GM19238 (cell line): ENCODE measurements around the gene CERKL.

ENCODE experiments used
- DNase-seq: peaks from one replicate; pipeline ENCODE4 v3.0.0; 2011; ENCODE audit warnings: low spot score; ENCODE audit not compliant: insufficient read length

CERKL gene

GRCh38 chr2:181628590-181629585 is 28.0 kb downstream of the CERKL start:
- no peak for DNase-seq

DNA sequence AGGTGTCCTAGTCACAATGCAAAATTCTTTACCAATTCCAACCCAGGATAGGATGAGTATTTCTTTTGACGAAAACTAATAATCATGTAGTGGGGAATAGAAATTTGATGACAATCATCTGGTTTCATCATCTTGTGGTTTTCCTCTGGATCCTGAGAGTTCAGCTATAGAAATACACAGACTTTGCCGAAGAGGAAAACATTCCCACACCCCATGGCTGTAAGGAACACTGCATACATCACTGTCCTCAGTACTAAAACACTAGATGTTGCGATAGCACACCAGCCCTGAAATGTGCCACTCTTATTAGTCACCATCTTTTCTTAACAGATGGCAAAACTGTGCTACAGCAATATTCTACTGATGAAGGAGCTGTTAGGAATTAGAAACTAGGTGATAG is 29.4 kb downstream of the CERKL start:
- DNase-seq, result no peak

DNA sequence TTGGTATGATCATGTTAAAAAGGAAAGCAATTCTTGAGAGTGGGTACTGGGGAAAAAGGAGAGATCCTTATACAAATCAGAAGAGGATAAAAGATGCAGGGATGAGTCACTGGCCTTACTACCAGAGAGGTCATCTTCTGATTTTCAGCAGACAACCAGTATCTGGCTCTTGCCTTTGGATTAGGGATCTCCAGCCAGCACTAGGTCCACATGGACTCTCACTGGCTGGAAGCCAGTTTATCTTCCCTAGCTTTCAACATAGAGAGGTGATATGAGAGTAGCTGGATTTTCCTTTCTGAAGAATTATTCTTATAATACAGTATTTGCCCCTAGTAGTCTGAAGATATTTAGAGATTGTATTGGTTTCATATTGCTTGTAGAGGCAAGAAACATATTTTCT is 30.2 kb downstream of the CERKL start:
- DNase-seq, result no peak

DNA sequence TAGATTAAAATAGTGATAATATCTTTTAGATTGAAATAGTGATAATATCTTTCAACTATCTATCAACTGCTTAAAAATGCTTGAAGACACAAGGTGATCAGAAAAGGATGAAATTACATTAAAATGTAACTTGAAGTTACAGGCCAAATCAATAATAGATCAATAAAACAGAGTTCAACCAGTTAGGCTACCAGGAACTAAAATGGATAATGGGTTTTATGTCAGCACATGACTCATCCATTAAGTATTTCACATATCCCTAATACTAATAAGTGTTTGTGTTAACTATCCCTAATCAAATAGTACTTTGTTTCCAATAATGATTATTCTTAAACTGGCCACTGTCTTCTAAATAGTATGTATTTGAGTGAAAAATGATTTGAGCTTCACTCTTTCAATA is 33.7 kb downstream of the CERKL start:
- DNase-seq, result no peak

GRCh38 chr2:181621779-181622490 is 35.0 kb downstream of the CERKL start:
- no peak for DNase-seq

GRCh38 chr2:181619516-181619915 is 37.4 kb downstream of the CERKL start:
- no peak for DNase-seq

DNA sequence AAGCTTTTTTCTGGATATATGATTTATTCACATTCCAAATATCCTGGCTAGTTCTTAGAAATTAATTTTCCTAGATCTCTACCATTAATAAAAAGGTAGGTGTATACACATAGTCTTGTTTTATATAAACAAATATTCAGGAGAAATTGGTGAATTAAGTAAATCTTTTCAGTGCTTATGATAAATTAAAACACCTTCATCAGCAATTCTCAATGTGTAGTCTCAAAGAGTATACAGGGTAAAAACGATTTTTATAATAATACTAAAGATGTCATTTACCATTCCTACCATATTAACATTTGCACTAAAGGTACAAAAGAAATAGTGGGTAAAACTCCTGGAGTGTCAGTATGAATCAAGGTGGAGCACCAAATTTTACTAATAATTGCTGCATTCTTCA is 40.2 kb downstream of the CERKL start:
- DNase-seq, result no peak

DNA sequence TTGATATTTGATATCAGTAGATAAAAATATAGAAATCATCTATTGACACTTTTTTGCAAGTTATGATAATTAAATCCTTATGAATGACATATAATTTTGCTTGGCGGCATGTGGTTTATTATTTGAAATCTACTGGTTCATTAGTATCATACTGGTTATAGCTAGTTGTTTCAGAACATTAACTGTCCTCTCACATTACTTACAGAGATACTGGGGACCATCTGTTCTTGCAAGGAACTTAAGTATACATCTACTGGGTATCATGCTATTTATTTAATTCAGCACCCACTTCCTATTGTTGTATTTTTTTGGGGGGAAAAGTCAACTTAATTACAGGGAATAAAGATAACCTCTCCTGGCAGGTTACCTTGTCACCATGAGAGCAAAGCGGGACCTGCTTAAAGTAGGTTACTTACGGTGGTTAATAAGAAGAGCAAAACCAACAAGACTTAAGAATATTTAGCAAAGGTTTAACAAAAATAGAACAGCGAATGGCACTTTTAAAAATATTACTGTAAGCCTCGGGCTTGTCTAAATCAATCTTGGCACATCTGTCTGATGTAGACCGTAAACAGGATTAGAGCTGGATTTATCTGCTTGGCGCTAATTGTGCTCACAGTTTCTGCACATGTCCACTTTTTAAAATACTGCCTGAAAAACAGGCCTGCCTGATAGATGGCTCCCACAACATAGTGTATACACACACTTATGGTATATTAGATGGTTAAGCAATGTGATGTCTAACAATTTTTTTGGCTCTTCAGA is 41.8 kb downstream of the CERKL start:
- DNase-seq, result no peak

- DNase-seq, result no peak
These were observed 43.7 kb downstream of the CERKL start for GRCh38 chr2:181613241-181613640.

- DNase-seq, result no peak
These were observed 49.0 kb downstream of the CERKL start for GRCh38 chr2:181607629-181608590.

GRCh38 chr2:181605889-181606837 is 50.7 kb downstream of the CERKL start:
- DNase-seq, result no peak

GRCh38 chr2:181602017-181602416 is 54.9 kb downstream of the CERKL start:
- DNase-seq, result no peak

GRCh38 chr2:181596556-181596955 is 60.3 kb downstream of the CERKL start:
- DNase-seq, result no peak

DNA sequence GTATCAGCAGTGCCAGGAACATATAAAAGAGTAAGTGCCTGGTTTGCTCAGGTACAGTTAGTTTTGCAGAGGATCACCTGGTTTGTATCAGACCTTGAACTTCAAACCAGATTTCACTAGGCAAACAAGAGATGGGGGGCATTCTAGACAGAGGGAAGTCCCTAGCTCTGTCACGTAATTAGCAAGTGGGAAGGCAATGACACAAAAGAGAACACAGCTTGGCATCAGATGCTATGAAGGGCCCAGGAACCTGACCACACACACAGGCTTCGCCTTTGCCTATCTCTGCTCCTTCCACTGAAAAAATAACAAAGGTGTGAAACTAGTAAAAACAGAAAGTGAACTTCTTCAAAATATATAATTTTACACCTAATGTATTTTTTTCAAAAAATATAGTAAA is 62.6 kb downstream of the CERKL start:
- no peak for DNase-seq

GRCh38 chr2:181589779-181590178 is 67.1 kb downstream of the CERKL start:
- no peak for DNase-seq

DNA sequence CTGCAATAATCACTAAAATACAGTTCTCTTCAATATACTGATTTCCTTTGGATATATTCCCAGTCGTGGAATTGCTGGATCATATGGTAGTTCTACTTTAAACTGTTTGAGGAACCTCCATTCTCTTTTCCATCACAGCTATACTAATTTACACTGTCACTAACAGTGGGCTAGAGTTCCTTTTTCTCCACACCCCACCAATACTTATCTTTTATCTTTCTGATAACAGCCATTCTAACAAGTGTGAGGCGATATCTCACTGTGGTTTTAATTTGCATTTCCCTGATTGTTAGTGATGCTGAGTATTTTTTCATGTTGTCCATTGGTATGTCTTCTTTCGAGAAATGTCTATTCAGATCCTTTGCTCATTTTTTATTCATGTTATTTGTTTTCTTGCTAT is 68.4 kb downstream of the CERKL start:
- DNase-seq, result no peak

- peak; percentile 21 for DNase-seq
These were observed 70.3 kb downstream of the CERKL start for GRCh38 chr2:181586569-181587081.

DNA sequence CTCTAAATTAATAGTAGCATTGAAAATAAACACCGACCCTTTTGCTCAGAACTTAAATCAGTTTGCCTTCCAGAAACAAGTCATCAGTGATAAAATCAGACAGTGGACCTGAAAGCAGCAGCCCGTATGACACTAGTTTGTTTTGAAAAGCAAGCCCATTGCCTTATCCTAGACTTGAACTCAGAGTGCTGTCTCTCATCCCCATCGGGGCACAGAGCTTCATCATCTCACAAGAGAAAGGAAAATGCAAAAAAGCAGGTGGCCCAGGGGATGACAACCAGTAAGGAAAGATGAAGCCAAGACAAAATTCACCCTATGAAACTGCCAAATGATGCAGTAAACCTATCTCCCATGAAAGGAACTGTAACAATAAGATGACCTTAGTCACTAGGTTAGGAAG is 71.2 kb downstream of the CERKL start:
- no peak for DNase-seq

DNA sequence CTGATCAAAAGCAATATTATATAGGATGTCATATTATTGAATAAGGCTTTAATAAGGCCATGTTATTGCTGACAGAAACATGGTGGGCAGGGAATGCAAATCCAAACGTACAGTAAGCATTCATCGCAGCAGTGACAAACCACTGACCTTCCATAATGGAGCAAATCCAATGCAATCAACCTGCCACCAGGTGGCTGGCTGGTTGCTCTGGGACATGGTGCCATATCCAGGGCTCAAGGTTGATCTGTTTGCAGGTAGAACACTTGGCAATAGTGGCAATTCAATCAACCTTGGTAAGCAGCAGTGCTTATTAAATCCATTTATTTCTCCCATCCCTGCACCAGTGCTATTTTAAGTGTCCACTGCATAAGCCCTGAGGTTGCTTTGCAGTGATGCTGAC is 75.4 kb downstream of the CERKL start:
- no peak for DNase-seq
